Heart left ventricle (tissue), 16 donors: Measurements from ENCODE around the gene COL7A1. TPM values are rescaled to one million over a fixed set of nuclear protein-coding genes. Genes with fewer than 3 reads are reported as not detected.

Experiments
- ATAC-seq, 4 donors: fragments of 200-7000 bp; cut with Tn5 transposase; one replicate each; pipeline ENCODE4 v1.9.1; 2020 to 2022; ENCODE audit warnings: moderate library complexity in 4 of 4, mild to moderate bottlenecking in 3 of 4, moderate number of reproducible peaks in 1 of 4
- DNase-seq, 5 donors: peaks; one replicate each; pipeline ENCODE4 v3.0.0-alpha.2; 2020
- H3K27ac ChIP-seq, 12 donors: fragments of 200-600 bp; sonication (generic) in 4 of 12; one replicate each; pipeline versions ENCODE4 v1.5.0 to v1.8.0; 2016 to 2022; ENCODE audit warnings: mild to moderate bottlenecking in 2 of 12
- H3K27me3 ChIP-seq, 9 donors: fragments of 200-600 bp; sonication (generic) in 2 of 9; one replicate each; pipeline versions ENCODE4 v1.5.1 to v1.8.0; 2016 to 2022; ENCODE audit warnings: mild to moderate bottlenecking in 3 of 9
- H3K36me3 ChIP-seq, 9 donors: fragments of 200-600 bp; sonication (generic) in 2 of 9; one replicate each; pipeline versions ENCODE4 v1.5.0 to v1.8.0; 2018 to 2022; ENCODE audit warnings: mild to moderate bottlenecking in 2 of 9
- H3K4me1 ChIP-seq, 12 donors: fragments of 200-600 bp; sonication (generic) in 4 of 12; one replicate each; pipeline versions ENCODE4 v1.5.0 to v1.8.0; 2016 to 2022; ENCODE audit warnings: mild to moderate bottlenecking in 3 of 12
- H3K4me3 ChIP-seq, 12 donors: fragments of 200-600 bp; sonication (generic) in 4 of 12; one replicate each; pipeline versions ENCODE4 v1.5.0 to v1.8.0; 2017 to 2022; ENCODE audit warnings: mild to moderate bottlenecking in 9 of 12, moderate library complexity in 4 of 12
- H3K9me3 ChIP-seq, 12 donors: fragments of 200-600 bp; sonication (generic) in 4 of 12; one replicate each; pipeline versions ENCODE4 v1.5.0 to v1.8.0; 2016 to 2022; ENCODE audit warnings: mild to moderate bottlenecking in 1 of 12
- POLR2A ChIP-seq, 2 donors: fragments of 450-650 bp; IDR thresholded peaks; one replicate each; pipeline ENCODE4 v1.6.1; 2017; ENCODE audit warnings: antibody characterized with exemption in 2 of 2, mild to moderate bottlenecking in 2 of 2, moderate library complexity in 2 of 2
- WGBS, 4 donors: extraction: QIAGEN DNeasy Blood & Tissue Kit in 2 of 4; methylation state at CpG; one replicate each; pipeline versions ENCODE4 v1.1.5 to v1.1.7; 2013 to 2018; 5-methylcytosine and 5-hydroxymethylcytosine counted together
- intact Hi-C, 10 donors: fragments of 100-400 bp; cut with DNase I; formaldehyde crosslinking; loops; one replicate each; pipeline versions ENCODE4 v1.11.1 to v1.14.2; 2022
- polyA plus RNA-seq, 2 donors: library from polyadenylated mRNA; stranded (reverse); fragments of 200-250 nt; gene quantifications; one replicate each; pipeline ENCODE4 v1.2.3, GENCODE V29; 2013
- total RNA-seq, 9 donors: library from RNA; depleted of rRNA in 2 of 9; stranded (reverse); fragments of >200 nt in 2 of 9; fragmentation: NEBNext Ultra II Directional in 3 of 9; extraction: Animal tissue kit (Norgen Biotek cat#: 25700) in 3 of 9; gene quantifications; one replicate each; pipeline versions ENCODE4 v1.1.0 to v1.2.4, GENCODE V29; 2016 to 2023
- TF ChIP-seq, protein P1 (sequence below), 12 donors: fragments of 200-600 bp; sonication (generic) in 4 of 12; IDR thresholded peaks; one replicate each; pipeline versions ENCODE4 v1.5.0 to v1.8.0; 2018 to 2022; ENCODE audit warnings: antibody characterized with exemption in 12 of 12, mild to moderate bottlenecking in 5 of 12
- donor health status: ischemic (EF 13 %, LVEDD 7.1; RV severe dilation, severe dysfunction).
- donor health status: healthy with polysubstance abuse.
- donor health status: DM: no; HTN: yes; CAD: no.
- donor health status: DM: no; HTN: no; CAD: no.
- donor health status: ischemic (EF 25% LVEDD 6.9; RV normal size, moderate dysfunction).
- donor health status: ischemic (EF 25% LVEDD 5.7; RV mildly dilated, moderate dysfunction).
- donor health status: healthy.
- donor health status: DM: yes; HTN: yes; CAD: no.
- donor health status: ischemic (EF 35%, LVEDD 5.7; RV mildly dilated, moderate dysfunction).
- donor health status: nonischemic (EF 11% LVEDD 7.7; RV severe dilation, severe dysfunction).
- donor health status: DM: yes; HTN: yes; CAD: no.
- donor health status: PGD.
- donor health status: ischemic (EF 29% LVEDD 5.4; RV normal size, mild dysfunction).
- donor health status: nonischemic (EF 23%, LVEDD 6.1; RV moderate dilation, normal function).

The COL7A1 gene
- total and polyA plus RNA-seq, 11 donors, result 2.4 to 25.2 (median 11.5) TPM

DNA sequence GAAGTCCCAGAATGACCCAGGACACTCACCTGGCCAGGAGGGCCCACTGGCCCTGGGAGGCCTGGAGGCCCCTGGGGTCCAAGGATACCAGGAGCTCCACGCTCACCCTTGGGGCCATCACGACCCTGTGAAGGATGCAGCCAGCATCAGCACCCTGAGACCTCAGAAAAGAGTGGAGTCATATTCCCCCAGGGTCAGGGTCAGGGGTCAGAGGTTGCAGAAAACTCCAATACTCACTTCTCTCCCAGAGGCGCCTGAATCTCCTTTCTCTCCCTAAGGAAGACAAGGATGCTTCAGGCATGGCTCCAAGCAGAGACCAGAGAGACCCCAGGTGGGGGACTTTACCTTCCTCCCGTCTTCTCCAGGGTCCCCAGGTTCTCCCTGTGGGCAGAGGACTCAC lies 18.5 kb downstream of the COL7A1 start:
- Histone ChIP-seq H3K4me3 (no peak overlapping the region), H3K36me3 (peaks cover 0 to 19% (median 0%) of the 10 kb centered on the region in 9 donors), H3K4me1 (no peaks in the 10 kb centered on the region), H3K27ac (no peak overlapping the region), H3K27me3 (no peaks in the 10 kb centered on the region), H3K9me3 (no peaks in the 10 kb centered on the region)
- ATAC-seq (no peak), DNase-seq (no peak)
- WGBS, 4 donors, result 78 to 91% (median 84%) methylated on average over 4 of the region's 4 CpGs
- no peak for TF ChIP-seq POLR2A (IDR thresholded peaks at IDR 0.05)
- TF ChIP-seq, protein P1, sequence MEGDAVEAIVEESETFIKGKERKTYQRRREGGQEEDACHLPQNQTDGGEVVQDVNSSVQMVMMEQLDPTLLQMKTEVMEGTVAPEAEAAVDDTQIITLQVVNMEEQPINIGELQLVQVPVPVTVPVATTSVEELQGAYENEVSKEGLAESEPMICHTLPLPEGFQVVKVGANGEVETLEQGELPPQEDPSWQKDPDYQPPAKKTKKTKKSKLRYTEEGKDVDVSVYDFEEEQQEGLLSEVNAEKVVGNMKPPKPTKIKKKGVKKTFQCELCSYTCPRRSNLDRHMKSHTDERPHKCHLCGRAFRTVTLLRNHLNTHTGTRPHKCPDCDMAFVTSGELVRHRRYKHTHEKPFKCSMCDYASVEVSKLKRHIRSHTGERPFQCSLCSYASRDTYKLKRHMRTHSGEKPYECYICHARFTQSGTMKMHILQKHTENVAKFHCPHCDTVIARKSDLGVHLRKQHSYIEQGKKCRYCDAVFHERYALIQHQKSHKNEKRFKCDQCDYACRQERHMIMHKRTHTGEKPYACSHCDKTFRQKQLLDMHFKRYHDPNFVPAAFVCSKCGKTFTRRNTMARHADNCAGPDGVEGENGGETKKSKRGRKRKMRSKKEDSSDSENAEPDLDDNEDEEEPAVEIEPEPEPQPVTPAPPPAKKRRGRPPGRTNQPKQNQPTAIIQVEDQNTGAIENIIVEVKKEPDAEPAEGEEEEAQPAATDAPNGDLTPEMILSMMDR (IDR thresholded peaks at IDR 0.05), result no peak
- intact Hi-C loops, result no loop called here

DNA sequence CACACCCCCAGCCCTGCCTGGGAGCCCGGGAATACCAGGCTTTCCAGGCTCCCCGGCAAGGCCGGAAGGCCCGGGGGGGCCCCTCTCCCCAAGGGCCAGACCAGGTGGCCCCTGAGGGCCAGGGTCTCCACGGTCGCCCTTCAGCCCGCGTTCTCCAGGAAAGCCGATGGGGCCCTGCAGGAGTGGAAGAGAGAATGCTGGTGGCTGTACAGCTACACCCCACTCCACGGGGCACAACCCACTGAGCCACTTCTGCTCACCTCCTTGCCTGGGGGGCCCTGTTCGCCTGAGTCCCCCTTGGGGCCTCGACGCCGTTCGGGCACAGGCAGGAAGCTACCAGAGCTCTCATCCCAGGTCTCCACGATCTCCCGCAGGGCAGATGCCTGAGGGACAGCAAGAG lies 19.8 kb downstream of the COL7A1 start:
- no peaks in the 10 kb centered on the region for H3K27me3 ChIP-seq
- peaks cover 0 to 19% (median 0%) of the 10 kb centered on the region in 9 donors for H3K36me3 ChIP-seq
- DNase-seq, result no peak
- intact Hi-C loops, result no loop called here
- no peaks in the 10 kb centered on the region for H3K4me1 ChIP-seq
- H3K9me3 ChIP-seq, result no peaks in the 10 kb centered on the region
- no peak for TF ChIP-seq POLR2A (IDR thresholded peaks at IDR 0.05)
- TF ChIP-seq, protein P1 (IDR thresholded peaks at IDR 0.05), result no peak
- no peak for ATAC-seq
- H3K4me3 ChIP-seq, result no peak overlapping the region
- 79 to 92% (median 87%) methylated on average over 13 to 17 of the region's 17 CpGs for WGBS, 4 donors
- no peak overlapping the region for H3K27ac ChIP-seq

DNA sequence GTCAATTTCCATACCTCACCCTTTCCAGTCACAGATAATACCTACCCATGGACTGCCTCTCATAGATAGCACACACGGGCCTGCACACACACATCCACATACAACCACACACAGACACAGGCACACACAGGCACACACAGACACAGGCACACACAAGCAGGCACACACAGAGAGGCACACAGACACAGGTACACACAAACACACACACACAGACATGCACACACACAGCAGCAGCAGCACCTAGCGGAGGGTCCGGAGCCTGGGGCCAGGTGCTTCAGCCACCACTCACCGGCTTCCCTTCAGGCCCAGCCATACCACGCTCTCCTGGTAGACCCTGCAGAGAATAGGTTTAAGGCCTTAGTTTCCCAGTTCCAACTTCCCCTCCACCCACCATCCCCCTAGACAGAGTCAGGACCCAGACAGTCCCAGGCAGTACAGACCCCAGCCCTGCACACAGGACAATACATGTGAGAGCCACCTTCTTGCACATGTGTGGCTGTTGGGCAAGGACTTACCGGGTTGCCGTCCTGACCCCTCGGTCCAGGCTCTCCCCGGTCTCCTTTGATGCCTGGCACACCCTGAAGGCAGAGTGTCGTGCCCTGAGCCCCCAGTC lies 21.1 kb downstream of the COL7A1 start:
- WGBS, 4 donors, result 91 to 95% (median 93%) methylated on average over 7 to 10 of the region's 10 CpGs
- intact Hi-C loops, result no loop called here
- no peak for ATAC-seq
- peaks cover 0 to 19% (median 0%) of the 10 kb centered on the region in 9 donors for H3K36me3 ChIP-seq
- H3K27ac ChIP-seq, result no peak overlapping the region
- H3K27me3 ChIP-seq, result no peaks in the 10 kb centered on the region
- TF ChIP-seq POLR2A (IDR thresholded peaks at IDR 0.05), result no peak
- TF ChIP-seq, protein P1 (IDR thresholded peaks at IDR 0.05), result no peak
- no peaks in the 10 kb centered on the region for H3K9me3 ChIP-seq
- no peak for DNase-seq
- H3K4me3 ChIP-seq, result no peak overlapping the region
- no peaks in the 10 kb centered on the region for H3K4me1 ChIP-seq

- TF ChIP-seq, protein P1 (IDR thresholded peaks at IDR 0.05), result no peak
- TF ChIP-seq POLR2A (IDR thresholded peaks at IDR 0.05), result no peak
- intact Hi-C loops, result no loop called here
- DNase-seq, result no peak
- Histone ChIP-seq H3K36me3 (peaks cover 0 to 7% (median 0%) of the 10 kb centered on the region in 9 donors), H3K9me3 (no peaks in the 10 kb centered on the region), H3K27ac (no peak overlapping the region), H3K4me1 (no peaks in the 10 kb centered on the region), H3K4me3 (no peak overlapping the region), H3K27me3 (no peaks in the 10 kb centered on the region)
- no peak for ATAC-seq
- 87 to 92% (median 88%) methylated on average over 5 to 7 of the region's 7 CpGs for WGBS, 4 donors
Observed at GRCh38 chr3:48572517-48572916, 22.6 kb downstream of the COL7A1 start.
